Measurements from ENCODE around the gene LRRC8D.

Gene LRRC8D

GRCh38 chr1:89955311-89956205 is 134.7 kb downstream of the LRRC8D start:
- no peak overlapping the region for H3K4me3 ChIP-seq (ENCODE audit: low read depth, low read length)
- TF ChIP-seq CTCF (IDR thresholded peaks at IDR 0.05; ENCODE audit: low read depth, low read length): no peak

- no peak overlapping the region for H3K4me3 ChIP-seq (ENCODE audit: low read depth, low read length)
- no peak for TF ChIP-seq CTCF (IDR thresholded peaks at IDR 0.05; ENCODE audit: low read depth, low read length)
Observed at GRCh38 chr1:89957107-89957506, 136.3 kb downstream of the LRRC8D start.

GRCh38 chr1:89958851-89959654 is 138.2 kb downstream of the LRRC8D start:
- no peak overlapping the region for H3K4me3 ChIP-seq (ENCODE audit: low read depth, low read length)
- no peak for TF ChIP-seq CTCF (IDR thresholded peaks at IDR 0.05; ENCODE audit: low read depth, low read length)

- H3K4me3 ChIP-seq (ENCODE audit: low read depth, low read length): no peak overlapping the region
- TF ChIP-seq CTCF (IDR thresholded peaks at IDR 0.05; ENCODE audit: low read depth, low read length): no peak
Observed at GRCh38 chr1:89959719-89960118, 138.9 kb downstream of the LRRC8D start.

- H3K4me3 ChIP-seq (ENCODE audit: low read depth, low read length): no peak overlapping the region
- no peak for TF ChIP-seq CTCF (IDR thresholded peaks at IDR 0.05; ENCODE audit: low read depth, low read length)
Observed at GRCh38 chr1:89962024-89962741, 141.4 kb downstream of the LRRC8D start.

- no peak for TF ChIP-seq CTCF (IDR thresholded peaks at IDR 0.05; ENCODE audit: low read depth, low read length)
- no peak overlapping the region for H3K4me3 ChIP-seq (ENCODE audit: low read depth, low read length)
Observed at GRCh38 chr1:89962742-89963075, 141.9 kb downstream of the LRRC8D start.
